WTC11 (cell line): ENCODE measurements around the gene VPS18. TPM values are rescaled to one million over a fixed set of nuclear protein-coding genes. Genes with fewer than 3 reads are reported as not detected.

Source experiments
- ATAC-seq: fragments of 200-7000 bp; cut with Tn5 transposase; 2 replicates; pipeline ENCODE4 v1.10.0; 2021; ENCODE audit warnings: mild to moderate bottlenecking, moderate library complexity
- CTCF ChIA-PET: fragments of 300-600 bp; sonication (Branson Sonifier 250); formaldehyde crosslinking; loops from one replicate; lab custom pipeline; 2021; ENCODE audit warnings: antibody characterized with exemption; lab: Charles Lee
- POLR2A ChIA-PET: fragments of 350-600 bp; sonication (Branson Sonifier 250); formaldehyde crosslinking; loops from one replicate; lab custom pipeline; 2021; ENCODE audit warnings: antibody characterized with exemption; lab: Charles Lee
- DNase-seq: peaks from one replicate; pipeline ENCODE4 v3.0.0; 2021; ENCODE audit warnings: low spot score
- H3K27ac Mint-ChIP-seq: 2 replicates; pipeline ENCODE4 v1.8.0; 2021; ENCODE audit warnings: mixed read lengths
- H3K27me3 Mint-ChIP-seq: 2 replicates; pipeline ENCODE4 v1.8.0; 2021; ENCODE audit warnings: low read depth, mild to moderate bottlenecking, moderate library complexity, mixed read lengths
- H3K36me3 Mint-ChIP-seq: 2 replicates; pipeline ENCODE4 v1.8.0; 2021; ENCODE audit warnings: mixed read lengths
- H3K4me1 Mint-ChIP-seq: 2 replicates; pipeline ENCODE4 v1.8.0; 2022; ENCODE audit warnings: mixed read lengths
- H3K4me3 Mint-ChIP-seq: 2 replicates; pipeline ENCODE4 v1.8.0; 2021; ENCODE audit warnings: mild to moderate bottlenecking, moderate library complexity, mixed read lengths
- H3K9me3 Mint-ChIP-seq: 2 replicates; pipeline ENCODE4 v1.8.0; 2021; ENCODE audit warnings: mixed read lengths
- CREM ChIP-seq: sonication (generic); formaldehyde crosslinking; IDR thresholded peaks from 2 replicates; pipeline ENCODE4 v1.8.1; 2022; ENCODE audit warnings: mild to moderate bottlenecking, missing genetic modification reagents, moderate library complexity
- ELF4 ChIP-seq: sonication (generic); formaldehyde crosslinking; IDR thresholded peaks from 2 replicates; pipeline ENCODE4 v1.8.1; 2022; ENCODE audit warnings: low read depth, mild to moderate bottlenecking, moderate library complexity, missing genetic modification reagents
- ESRRA ChIP-seq: sonication (generic); formaldehyde crosslinking; IDR thresholded peaks from 2 replicates; pipeline ENCODE4 v1.8.1; 2022; ENCODE audit warnings: mild to moderate bottlenecking, missing genetic modification reagents, borderline replicate concordance
- FOXJ3 ChIP-seq: sonication (generic); formaldehyde crosslinking; IDR thresholded peaks from 2 replicates; pipeline ENCODE4 v1.9.0; 2021; ENCODE audit warnings: missing genetic modification reagents, mild to moderate bottlenecking, borderline replicate concordance
- FOXK1 ChIP-seq: sonication (generic); formaldehyde crosslinking; IDR thresholded peaks from 2 replicates; pipeline ENCODE4 v1.8.0; 2022; ENCODE audit warnings: mild to moderate bottlenecking, moderate library complexity, missing genetic modification reagents
- GTF2I ChIP-seq: fragments of 250-450 bp; sonication (Bioruptor Pico); conservative IDR thresholded peaks from 2 replicates; pipeline ENCODE4 v1.4.0; 2021; ENCODE audit warnings: mild to moderate bottlenecking
- KAT7 ChIP-seq: sonication (generic); formaldehyde crosslinking; IDR thresholded peaks from 2 replicates; pipeline ENCODE4 v1.8.1; 2023; ENCODE audit warnings: missing genetic modification reagents, mild to moderate bottlenecking, borderline replicate concordance
- NR1H2 ChIP-seq: sonication (generic); formaldehyde crosslinking; IDR thresholded peaks from 2 replicates; pipeline ENCODE4 v1.9.0; 2021; ENCODE audit warnings: mild to moderate bottlenecking, moderate library complexity, missing genetic modification reagents
- NR2C2 ChIP-seq: sonication (generic); formaldehyde crosslinking; IDR thresholded peaks from 2 replicates; pipeline ENCODE4 v1.8.0; 2022; ENCODE audit warnings: mild to moderate bottlenecking, missing genetic modification reagents
- PRRX2 ChIP-seq: fragments of 250-450 bp; sonication (Bioruptor Pico); IDR thresholded peaks from 2 replicates; pipeline ENCODE4 v1.8.0; 2021; ENCODE audit warnings: mild to moderate bottlenecking
- RELA ChIP-seq: sonication (generic); formaldehyde crosslinking; IDR thresholded peaks from 2 replicates; pipeline ENCODE4 v1.8.1; 2022; ENCODE audit warnings: missing genetic modification reagents, mild to moderate bottlenecking, borderline replicate concordance
- STAT6 ChIP-seq: sonication (generic); formaldehyde crosslinking; conservative IDR thresholded peaks from 2 replicates; pipeline ENCODE4 v1.8.1; 2023; ENCODE audit warnings: mild to moderate bottlenecking, low read depth, missing genetic modification reagents, moderate library complexity
- TCF7 ChIP-seq: sonication (generic); formaldehyde crosslinking; IDR thresholded peaks from 2 replicates; pipeline ENCODE4 v1.8.0; 2022; ENCODE audit warnings: mild to moderate bottlenecking, low read depth, missing genetic modification reagents, moderate library complexity
- USF1 ChIP-seq: sonication (generic); formaldehyde crosslinking; IDR thresholded peaks from 2 replicates; pipeline ENCODE4 v1.8.0; 2022; ENCODE audit warnings: mild to moderate bottlenecking, missing genetic modification reagents
- ZBTB21 ChIP-seq: sonication (generic); formaldehyde crosslinking; IDR thresholded peaks from 2 replicates; pipeline ENCODE4 v1.8.1; 2023; ENCODE audit warnings: mild to moderate bottlenecking, missing genetic modification reagents, borderline replicate concordance
- ZNF121 ChIP-seq: sonication (generic); formaldehyde crosslinking; IDR thresholded peaks from 2 replicates; pipeline ENCODE4 v1.8.0; 2023; ENCODE audit warnings: missing genetic modification reagents
- ZNF138 ChIP-seq: sonication (generic); formaldehyde crosslinking; conservative IDR thresholded peaks from 2 replicates; pipeline ENCODE4 v1.8.1; 2022; ENCODE audit warnings: mild to moderate bottlenecking, moderate library complexity, missing genetic modification reagents
- ZNF396 ChIP-seq: fragments of 250-450 bp; sonication (Bioruptor Pico); IDR thresholded peaks from 2 replicates; pipeline ENCODE4 v1.8.0; 2021; ENCODE audit warnings: mild to moderate bottlenecking, moderate library complexity, borderline replicate concordance
- ZNF425 ChIP-seq: fragments of 250-450 bp; sonication (Bioruptor Pico); conservative IDR thresholded peaks from 2 replicates; pipeline ENCODE4 v1.9.0; 2021; ENCODE audit warnings: mild to moderate bottlenecking
- total RNA-seq: library from RNA; stranded (reverse); gene quantifications from 3 replicates; pipeline ENCODE4 v1.2.3, GENCODE V29; 2021

VPS18 gene
- total RNA-seq, 1 experiment from 2014 or later: 27.3 TPM

- TF ChIP-seq STAT6 (CRISPR knock-in tag): no peak
- TF ChIP-seq KAT7 (CRISPR knock-in tag): no peak
- no peak for TF ChIP-seq USF1 (CRISPR knock-in tag)
- TF ChIP-seq ZNF425 (CRISPR knock-in tag): no peak
- TF ChIP-seq PRRX2 (CRISPR knock-in tag): no peak
Measured at GRCh38 chr15:40915116-40915661, 20.9 kb downstream of the VPS18 start (continued).

- DNase-seq: no peak
- Mint-ChIP-seq H3K36me3 (no peaks in the 10 kb centered on the region), H3K4me3 (no peak overlapping the region), H3K4me1 (peaks cover 18% of the 10 kb centered on the region), H3K27me3 (peaks cover 10% of the 10 kb centered on the region), H3K27ac (no peak overlapping the region), H3K9me3 (no peaks in the 10 kb centered on the region)
- CTCF ChIA-PET: interaction anchor here (0.7 to 6.6 kb wide), 23 partner anchors 9 to 894 kb away, joined by 3 to 88 read pairs (median 7); partner anchors contain the start of genes CHAC1, DLL4 and VPS18
- ATAC-seq: no peak
- POLR2A ChIA-PET: interaction anchor here (0.6 to 1.7 kb wide), 4 partner anchors 13 to 88 kb away, joined by 3 to 7 read pairs (median 4); partner anchors contain the start of genes CHAC1 and DLL4
- TF ChIP-seq RELA (CRISPR knock-in tag): no peak
- TF ChIP-seq ZNF138 (CRISPR knock-in tag): no peak
- no peak for TF ChIP-seq ESRRA (CRISPR knock-in tag)
- TF ChIP-seq USF1 (CRISPR knock-in tag): no peak
- no peak for TF ChIP-seq ZBTB21 (CRISPR knock-in tag)
- TF ChIP-seq GTF2I (CRISPR knock-in tag): no peak
- TF ChIP-seq ZNF121 (CRISPR knock-in tag): no peak
- TF ChIP-seq TCF7 (CRISPR knock-in tag): no peak
- no peak for TF ChIP-seq ZNF425 (CRISPR knock-in tag)
- TF ChIP-seq ZNF396: no peak
- no peak for TF ChIP-seq CREM (CRISPR knock-in tag)
- TF ChIP-seq FOXJ3 (CRISPR knock-in tag): no peak
- TF ChIP-seq FOXK1: no peak
- no peak for TF ChIP-seq NR1H2 (CRISPR knock-in tag)
- TF ChIP-seq NR2C2: no peak
- no peak for TF ChIP-seq ELF4
Measured at GRCh38 chr15:40915679-40916078, 21.4 kb downstream of the VPS18 start.
